CD4-positive, alpha-beta T cell treated with Interleukin-17A for 1 hour (primary cell): ENCODE measurements around the gene CYGB.
"Not testable (repeated sequence)": the region's sequence is repeated elsewhere in the genome, so short reads cannot be mapped to it uniquely, and the experiment has no call there.

Experiments used
- DNase-seq: peaks from one replicate; pipeline ENCODE4 v3.0.0-alpha.2; 2020

Gene CYGB

GRCh38 chr17:76535788-76536510 lies 1.6 kb downstream of the CYGB start:
- DNase-seq: no peak

- DNase-seq: no peak
These were observed 2.4 kb downstream of the CYGB start for GRCh38 chr17:76534831-76535732.

- not testable (repeated sequence) for DNase-seq
These were observed 3.7 kb downstream of the CYGB start for GRCh38 chr17:76533640-76534359.

- DNase-seq: no peak
These were observed 5.3 kb downstream of the CYGB start for GRCh38 chr17:76532072-76532651.

GRCh38 chr17:76531486-76532038 lies 5.9 kb downstream of the CYGB start:
- DNase-seq: no peak

- DNase-seq: no peak
These were observed 6.6 kb downstream of the CYGB start for GRCh38 chr17:76530811-76531485.

GRCh38 chr17:76530095-76530723 lies 7.3 kb downstream of the CYGB start:
- DNase-seq: no peak

- no peak for DNase-seq
These were observed 8.1 kb downstream of the CYGB start for GRCh38 chr17:76529224-76530094.

GRCh38 chr17:76528528-76529223 lies 8.8 kb downstream of the CYGB start:
- DNase-seq: no peak

- no peak for DNase-seq
These were observed 9.4 kb downstream of the CYGB start for GRCh38 chr17:76528156-76528527.

GRCh38 chr17:76527430-76528111 lies 9.9 kb downstream of the CYGB start:
- peak; percentile 65 for DNase-seq

- not testable (repeated sequence) for DNase-seq
These were observed 10.5 kb downstream of the CYGB start for GRCh38 chr17:76527016-76527415.

- DNase-seq: not testable (repeated sequence)
These were observed 12.0 kb downstream of the CYGB start for GRCh38 chr17:76525513-76525833.

GRCh38 chr17:76524598-76525512 lies 12.7 kb downstream of the CYGB start:
- no peak for DNase-seq

GRCh38 chr17:76523084-76524037 lies 14.1 kb downstream of the CYGB start:
- peak; percentile 82 for DNase-seq

- DNase-seq: not testable (repeated sequence)
These were observed 15.8 kb downstream of the CYGB start for GRCh38 chr17:76521683-76522082.

GRCh38 chr17:76521262-76521661 lies 16.2 kb downstream of the CYGB start:
- no peak for DNase-seq
